ENCODE results near the gene ZNF541.
"Not testable (repeated sequence)": the region's sequence is repeated elsewhere in the genome, so short reads cannot be mapped to it uniquely, and the experiment has no call there.

The ZNF541 gene

GRCh38 chr19:47598407-47599349 is 25.7 kb upstream of the ZNF541 start:
- no peak for DNase-seq (ENCODE audit: extremely low spot score)
- POLR2A ChIA-PET, result interaction anchor here (0.7 kb wide), 1 partner anchor 103 kb away, joined by 6 read pairs; no protein-coding TSS in a partner anchor
- CTCF ChIA-PET, result interaction anchor here (1.2 to 3.4 kb wide), 2 partner anchors 12 to 76 kb away, joined by 3 to 18 read pairs; no protein-coding TSS in a partner anchor
- no peak for TF ChIP-seq CTCF (IDR thresholded peaks at IDR 0.05; ENCODE audit: control extremely low read depth, extremely low read depth, low read depth, missing control alignments)

- POLR2A ChIA-PET, result no interaction called here
Measured at GRCh38 chr19:47595944-47596343, 23.0 kb upstream of the ZNF541 start.

GRCh38 chr19:47593860-47594259 is 20.9 kb upstream of the ZNF541 start:
- no peak for TF ChIP-seq CTCF (IDR thresholded peaks at IDR 0.05; ENCODE audit: control extremely low read depth, extremely low read depth, low read depth, missing control alignments)
- POLR2A ChIA-PET, result no interaction called here
- DNase-seq (ENCODE audit: extremely low spot score), result no peak
- CTCF ChIA-PET, result no interaction called here

More at GRCh38 chr19:47595944-47596343, 23.0 kb upstream of the ZNF541 start:
- CTCF ChIA-PET, result no interaction called here
- no peak for DNase-seq (ENCODE audit: extremely low spot score)
- TF ChIP-seq CTCF (IDR thresholded peaks at IDR 0.05; ENCODE audit: control extremely low read depth, extremely low read depth, low read depth, missing control alignments), result no peak

GRCh38 chr19:47589824-47590223 is 16.9 kb upstream of the ZNF541 start:
- DNase-seq (ENCODE audit: extremely low spot score), result no peak
- POLR2A ChIA-PET, result no interaction called here
- no peak for TF ChIP-seq CTCF (IDR thresholded peaks at IDR 0.05; ENCODE audit: control extremely low read depth, extremely low read depth, low read depth, missing control alignments)
- CTCF ChIA-PET, result no interaction called here

GRCh38 chr19:47587295-47587694 is 14.3 kb upstream of the ZNF541 start:
- no peak for TF ChIP-seq CTCF (IDR thresholded peaks at IDR 0.05; ENCODE audit: control extremely low read depth, extremely low read depth, low read depth, missing control alignments)
- CTCF ChIA-PET, result interaction anchor here (0.8 kb wide), 1 partner anchor 15 kb away, joined by 3 read pairs; no protein-coding TSS in a partner anchor
- DNase-seq (ENCODE audit: extremely low spot score), result no peak
- POLR2A ChIA-PET, result no interaction called here

GRCh38 chr19:47583161-47583560 is 10.2 kb upstream of the ZNF541 start:
- POLR2A ChIA-PET; DNase-seq (ENCODE audit: extremely low spot score): not testable (repeated sequence)
- CTCF ChIA-PET, result interaction anchor here (1.0 to 1.4 kb wide), 2 partner anchors 9 to 43 kb away, joined by 3 to 4 read pairs; no protein-coding TSS in a partner anchor

GRCh38 chr19:47582320-47582909 is 9.5 kb upstream of the ZNF541 start:
- CTCF ChIA-PET, result no interaction called here
- TF ChIP-seq CTCF (IDR thresholded peaks at IDR 0.05; ENCODE audit: control extremely low read depth, extremely low read depth, low read depth, missing control alignments), result no peak
- POLR2A ChIA-PET, result no interaction called here
- DNase-seq (ENCODE audit: extremely low spot score), result no peak
